Stimulated activated CD8-positive, alpha-beta memory T cell treated with anti-CD3 and anti-CD28 coated beads, Interleukin-12 subunit alpha, Interleukin-12 subunit beta, amount 100 ng/mL, for 1 hour (primary cell): Measurements from ENCODE around the gene IL1A.

Experiments
- DNase-seq: peaks from one replicate; pipeline ENCODE4 v3.0.0-alpha.2; 2020; ENCODE audit warnings: low read depth

IL1A gene

DNA sequence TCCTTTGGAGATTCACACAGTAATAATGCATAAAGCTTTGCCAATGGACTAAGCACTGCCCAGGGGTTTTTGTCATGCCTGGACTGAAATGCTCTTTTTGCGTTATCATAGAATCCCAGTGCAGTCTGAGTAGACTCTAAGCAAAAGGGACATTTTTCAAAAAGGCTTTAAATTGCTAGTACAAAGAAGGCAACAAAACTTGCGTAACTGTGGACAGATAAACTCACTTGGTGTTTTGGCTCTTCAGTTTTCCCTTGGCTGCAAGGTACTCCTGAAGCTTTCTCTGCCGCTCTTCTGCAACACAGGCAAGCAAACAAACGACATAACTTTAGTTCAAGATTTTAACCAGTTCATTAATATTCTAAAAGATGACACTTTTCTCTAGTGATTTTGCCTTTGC lies 22.0 kb downstream of the IL1A start:
- DNase-seq, result no peak

DNA sequence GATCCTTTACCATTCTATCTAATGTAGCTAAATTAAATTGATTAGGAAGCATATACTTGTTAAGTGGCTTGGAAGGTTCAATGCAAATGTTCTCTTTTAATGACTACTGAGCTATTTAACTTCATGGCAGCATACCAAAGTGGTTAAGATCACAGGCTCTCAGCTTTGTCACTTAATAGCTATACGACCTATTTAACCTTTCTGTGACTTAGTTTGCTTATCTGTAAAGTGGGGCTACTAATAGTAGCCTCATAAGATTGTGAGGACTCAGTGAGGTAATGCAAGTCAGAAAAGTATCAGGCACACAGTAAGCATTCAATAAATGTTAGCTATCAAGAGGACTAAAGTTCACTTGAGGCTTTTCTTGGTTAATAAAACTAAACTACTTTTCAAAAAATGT lies 24.1 kb downstream of the IL1A start:
- DNase-seq, result no peak

DNA sequence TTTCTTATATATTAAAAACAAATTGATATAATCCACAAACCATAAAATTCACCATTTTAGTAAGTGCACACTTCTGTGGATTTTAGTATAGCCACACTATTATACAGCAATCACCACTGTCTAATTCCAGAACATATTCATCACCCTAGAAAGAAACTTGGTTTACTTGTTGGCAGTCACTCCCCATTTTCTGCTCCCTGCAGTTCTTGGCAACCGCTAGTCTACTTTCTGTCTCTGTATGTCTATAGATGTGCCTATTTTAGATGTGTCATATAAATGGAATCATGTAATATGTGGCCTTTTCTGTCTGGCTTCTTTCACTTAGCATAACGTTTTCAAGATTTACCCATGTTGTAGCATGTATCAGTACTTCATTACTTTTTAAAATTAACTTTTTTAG lies 25.6 kb downstream of the IL1A start:
- no peak for DNase-seq

DNA sequence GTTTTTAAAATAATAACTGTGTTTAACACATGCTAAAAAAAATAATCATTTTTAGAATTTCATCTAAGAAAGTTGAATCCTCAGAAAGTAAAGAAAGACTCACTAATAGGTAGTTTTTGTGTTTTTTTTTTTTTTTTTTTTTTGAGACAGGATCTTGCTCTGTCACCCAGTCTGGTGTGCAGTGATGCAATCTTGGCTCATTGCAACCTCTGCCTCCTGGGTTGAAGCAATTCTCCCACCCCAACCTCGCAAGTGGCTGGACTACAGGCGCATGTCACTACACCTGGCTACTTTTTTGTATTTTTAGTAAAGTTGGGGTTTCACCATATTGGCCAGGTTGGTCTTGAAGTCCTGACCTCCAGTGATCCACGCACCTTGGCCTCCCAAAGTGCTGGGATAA lies 27.0 kb downstream of the IL1A start:
- DNase-seq, result no peak

DNA sequence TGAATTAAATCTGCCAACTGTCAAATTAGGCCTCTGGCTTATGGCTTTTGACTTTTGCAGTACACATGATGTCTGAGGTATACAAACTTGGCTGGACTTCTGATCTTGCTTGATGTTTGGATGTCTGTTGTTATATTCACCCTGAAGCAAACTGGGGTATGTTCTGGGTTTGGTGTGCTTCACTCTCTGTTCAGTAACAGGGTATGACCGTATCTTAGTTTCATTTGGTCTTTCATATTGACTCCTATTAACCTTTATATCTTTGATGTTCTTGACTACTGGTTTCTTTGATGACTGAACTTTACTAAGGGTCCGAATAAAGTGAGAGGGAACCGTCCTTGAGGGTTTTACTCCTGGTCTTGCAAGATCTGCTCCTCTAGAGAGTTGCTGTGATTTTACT lies 28.1 kb downstream of the IL1A start:
- DNase-seq, result no peak

DNA sequence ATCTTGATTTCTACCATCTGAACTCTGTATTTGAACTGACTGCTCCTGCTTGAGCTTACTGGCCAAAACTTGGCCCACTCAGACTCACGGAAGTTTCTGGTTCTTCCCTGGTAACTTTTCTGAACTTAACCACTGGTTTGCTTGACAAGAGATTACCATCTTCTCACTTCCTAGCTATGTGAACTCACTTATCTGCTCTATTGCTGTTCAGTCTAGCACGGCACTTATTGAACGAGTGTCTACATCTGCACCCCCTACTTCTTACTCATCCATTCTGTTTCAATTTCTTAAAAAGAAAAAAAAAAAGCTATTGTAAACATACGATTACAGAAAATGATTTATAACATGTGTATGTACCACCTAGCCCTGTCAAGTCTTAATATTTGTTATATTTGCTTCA lies 28.8 kb downstream of the IL1A start:
- no peak for DNase-seq

DNA sequence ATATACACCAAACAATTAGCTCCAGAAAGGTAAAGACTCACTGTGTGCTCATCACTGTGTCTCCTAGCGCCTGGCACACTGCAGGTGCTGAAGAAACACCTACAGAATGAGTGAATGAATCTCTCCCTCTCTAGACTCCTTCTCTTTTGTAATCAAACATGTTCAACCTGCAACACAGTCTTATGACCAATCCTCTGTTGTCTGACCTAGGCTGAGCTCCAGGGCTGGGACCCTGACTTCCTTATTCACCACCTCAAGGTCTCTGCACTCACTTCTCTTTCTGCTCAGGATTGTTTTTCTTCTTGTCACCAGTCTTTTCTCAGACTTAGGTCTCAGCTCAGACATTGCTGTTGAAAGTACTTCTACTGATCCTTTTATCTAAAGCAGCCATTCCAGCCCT lies 29.7 kb downstream of the IL1A start:
- DNase-seq, result no peak

DNA sequence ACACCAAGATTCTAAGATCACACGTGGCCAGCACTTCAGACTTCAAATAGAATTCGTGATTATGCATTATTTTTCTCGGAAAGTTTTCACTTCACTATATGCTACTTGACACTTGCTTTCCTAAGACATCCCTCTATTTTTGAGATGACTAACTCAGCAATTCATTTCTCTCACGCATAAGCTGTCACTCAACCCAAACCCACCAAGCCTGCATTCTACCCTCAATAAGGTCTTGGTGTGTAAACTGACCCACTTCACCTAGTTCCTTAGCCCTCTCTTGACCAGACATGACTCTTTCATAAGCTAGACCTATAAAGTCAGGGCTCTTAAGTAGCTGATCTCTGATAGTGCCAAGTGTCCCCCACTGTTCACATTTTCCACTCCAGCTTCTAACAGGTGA lies 31.6 kb downstream of the IL1A start:
- no peak for DNase-seq

DNA sequence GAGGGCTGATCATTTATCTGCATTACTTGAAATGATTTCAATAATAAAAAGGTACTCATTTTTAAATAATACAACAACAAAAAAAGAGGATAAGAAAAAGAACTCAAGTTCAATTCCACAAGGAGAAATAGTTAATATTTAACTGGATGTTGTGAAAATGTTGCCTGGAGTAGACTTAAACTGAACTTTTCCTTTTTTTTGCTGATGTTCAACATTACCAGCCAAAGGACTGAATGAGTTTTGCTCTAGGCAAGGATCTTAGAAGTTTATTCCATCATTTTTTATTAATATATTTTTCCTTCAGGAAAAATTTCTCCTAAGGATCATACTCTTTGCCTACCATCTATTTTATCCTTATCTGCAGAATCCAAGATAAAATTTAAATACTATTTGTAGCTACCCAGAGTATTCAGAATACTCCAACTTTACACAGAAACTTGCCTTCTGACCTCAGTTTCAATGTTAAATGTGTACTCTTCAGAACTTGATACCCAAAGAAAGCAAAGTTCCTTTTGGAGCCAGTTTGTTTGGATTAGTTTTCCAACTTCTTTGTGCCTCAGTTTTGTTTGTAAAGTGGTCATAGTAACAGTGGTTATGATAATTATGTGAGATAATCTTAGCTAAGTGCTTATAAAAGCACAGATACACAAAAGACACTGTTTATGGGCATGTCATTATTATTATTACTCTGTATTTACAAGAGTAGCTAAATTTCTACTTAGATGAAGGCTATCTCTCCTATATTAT lies 32.7 kb downstream of the IL1A start:
- DNase-seq, result no peak

DNA sequence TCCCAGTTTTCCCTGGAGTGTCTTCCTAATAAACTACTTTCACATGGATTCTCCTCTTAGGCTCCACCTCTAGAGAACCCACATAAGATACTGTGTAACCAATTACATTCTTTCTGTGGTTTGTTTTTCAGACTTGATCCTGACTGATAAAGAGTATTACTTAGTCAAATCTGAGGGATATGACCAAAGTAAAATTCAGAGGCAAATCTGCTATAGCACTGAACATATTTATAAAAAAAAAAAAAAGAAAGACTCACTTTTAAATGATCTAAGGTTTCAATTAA lies 33.8 kb downstream of the IL1A start:
- no peak for DNase-seq

DNA sequence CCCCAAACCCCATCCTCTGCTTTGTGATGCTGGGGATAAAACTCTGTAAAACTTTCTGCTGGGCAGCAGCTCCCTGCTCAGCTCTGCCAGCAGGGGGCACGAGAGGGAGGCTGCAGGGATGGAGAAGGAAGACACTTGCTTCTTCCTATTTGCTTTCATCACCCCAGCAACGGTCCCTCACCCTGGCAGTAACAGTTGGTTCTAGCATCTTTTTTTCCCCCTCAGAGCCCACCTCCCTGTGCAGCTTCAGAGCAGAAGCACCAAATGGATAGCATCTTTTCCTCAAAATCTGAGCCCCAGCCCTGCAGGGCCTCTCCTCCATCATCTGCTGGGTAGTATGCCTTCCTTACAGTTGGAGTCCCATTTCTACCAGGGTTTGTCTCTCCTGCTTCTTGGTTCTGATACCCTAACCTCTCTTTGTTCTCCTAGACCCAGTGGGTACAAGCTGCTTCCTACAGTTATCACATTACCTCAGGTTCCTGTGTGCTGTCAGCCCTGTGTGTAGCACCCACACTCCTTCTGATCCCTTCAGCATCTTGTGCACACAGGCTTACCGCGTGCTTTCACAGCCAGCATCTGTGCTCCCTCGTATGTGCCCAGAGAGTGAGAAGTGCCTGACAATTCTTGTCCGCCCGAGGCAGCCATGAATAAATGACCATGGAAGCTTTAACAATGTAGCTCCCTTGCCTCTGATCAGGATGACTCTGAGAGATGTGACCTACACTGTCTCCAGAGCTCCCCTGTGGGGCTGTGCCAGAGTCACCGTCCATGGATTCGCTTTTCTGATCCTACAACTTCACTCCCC lies 34.3 kb downstream of the IL1A start:
- peak; percentile 63 for DNase-seq

DNA sequence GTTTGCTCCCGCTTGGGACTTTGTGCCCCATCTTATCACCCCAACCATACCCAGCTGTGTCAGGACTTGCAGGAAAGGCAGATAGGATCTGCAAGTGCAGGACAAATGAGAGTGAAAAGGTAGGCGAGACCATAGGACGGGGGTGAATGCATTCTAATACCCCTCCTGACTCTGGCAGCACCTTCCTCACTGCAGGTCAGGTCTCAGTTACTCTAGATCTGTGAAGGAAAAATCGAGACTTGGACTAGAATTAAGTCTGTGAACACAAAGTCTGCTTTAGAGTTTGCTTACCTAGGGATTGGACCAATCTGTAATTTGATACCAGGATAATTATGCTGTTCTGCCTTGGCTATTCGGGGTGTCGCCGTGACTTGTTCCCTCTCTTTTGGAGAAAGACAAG lies 43.8 kb downstream of the IL1A start:
- no peak for DNase-seq

DNA sequence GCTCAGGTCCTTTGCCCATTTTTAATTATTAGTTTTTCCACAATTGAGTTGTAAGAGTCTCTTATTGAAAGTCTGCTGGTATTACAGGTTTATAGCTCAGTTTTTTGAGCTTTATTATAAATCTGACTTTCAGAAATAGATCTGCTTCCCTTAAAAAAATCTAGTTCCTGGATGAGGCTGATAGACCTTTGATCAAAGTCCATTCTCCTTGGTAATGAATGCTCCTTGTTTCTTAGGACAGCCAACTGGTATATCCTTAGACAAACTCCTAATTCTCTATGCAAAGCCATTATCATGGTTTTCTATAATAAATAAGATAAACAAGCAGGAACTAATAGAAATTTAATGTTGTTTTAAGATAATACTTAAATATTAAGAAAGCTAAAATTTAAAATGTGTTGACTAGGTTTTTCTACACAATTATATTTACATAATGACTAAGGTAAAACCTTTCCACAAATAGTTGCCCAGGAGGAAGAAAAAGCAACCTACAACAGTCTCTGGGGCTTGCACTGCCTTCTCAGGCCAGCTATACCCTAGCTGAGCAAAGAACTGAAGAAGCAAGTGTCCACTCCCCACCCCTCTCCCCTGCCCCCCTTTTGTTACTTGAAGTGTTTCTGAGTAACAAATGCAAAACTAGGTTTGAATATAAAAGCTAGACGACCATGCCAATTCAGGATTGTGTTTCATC lies 46.6 kb downstream of the IL1A start:
- no peak for DNase-seq

DNA sequence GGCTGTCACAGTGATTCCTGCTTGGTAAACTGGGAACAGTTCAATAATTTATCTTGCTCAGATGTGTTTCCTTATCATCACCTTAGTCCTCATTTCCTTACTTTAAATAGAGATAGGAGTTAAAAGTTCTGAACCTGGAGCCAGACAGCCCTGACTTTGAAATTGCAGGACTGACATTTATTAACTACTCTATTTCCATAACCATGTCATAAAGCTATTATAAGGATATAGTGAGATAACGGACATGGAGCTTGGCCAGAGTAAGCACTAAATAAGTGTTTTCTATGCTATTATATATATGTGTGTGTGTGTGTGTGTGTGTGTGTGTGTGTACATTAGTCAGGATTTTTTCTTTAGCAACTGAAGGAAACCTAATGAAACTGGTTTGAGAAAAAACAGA lies 50.4 kb downstream of the IL1A start:
- DNase-seq, result no peak

DNA sequence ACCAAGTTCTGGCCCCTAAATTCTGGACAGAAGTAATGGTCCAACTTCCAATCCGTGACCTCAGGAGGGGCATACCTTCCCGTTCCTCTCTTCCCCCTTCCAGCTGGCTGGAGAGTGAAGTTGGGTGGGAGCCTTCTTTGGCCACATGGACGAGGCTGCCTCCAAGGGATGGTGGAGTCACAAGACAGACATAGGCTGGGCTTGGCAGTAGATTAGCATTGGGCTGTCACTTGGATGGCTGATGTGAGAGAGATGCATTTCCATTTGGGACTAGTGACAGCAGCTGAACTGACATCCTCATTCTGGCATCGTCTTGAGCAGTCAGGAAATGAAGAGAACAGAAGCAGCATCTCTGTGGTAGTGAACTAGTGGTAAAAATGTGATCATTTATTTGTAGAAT lies 50.8 kb downstream of the IL1A start:
- DNase-seq, result no peak

DNA sequence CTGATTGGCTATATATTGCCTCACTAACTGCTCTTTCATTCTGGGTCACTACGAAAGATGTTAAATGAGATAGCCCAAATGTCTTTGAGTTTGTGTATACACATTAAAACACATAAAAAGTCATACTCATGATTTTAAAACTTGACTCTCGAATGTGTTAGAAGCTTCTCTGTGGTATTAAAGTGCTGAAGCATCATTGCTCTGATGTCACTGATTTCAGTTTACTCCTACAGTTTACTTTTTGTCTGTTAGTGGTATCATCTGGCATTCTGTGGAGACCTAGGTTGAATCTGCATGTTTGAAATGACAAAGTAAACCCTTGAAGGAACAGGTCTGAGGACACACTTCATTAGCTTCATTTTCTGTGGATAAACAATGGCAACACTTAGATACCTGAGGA lies 52.8 kb downstream of the IL1A start:
- DNase-seq, result no peak

DNA sequence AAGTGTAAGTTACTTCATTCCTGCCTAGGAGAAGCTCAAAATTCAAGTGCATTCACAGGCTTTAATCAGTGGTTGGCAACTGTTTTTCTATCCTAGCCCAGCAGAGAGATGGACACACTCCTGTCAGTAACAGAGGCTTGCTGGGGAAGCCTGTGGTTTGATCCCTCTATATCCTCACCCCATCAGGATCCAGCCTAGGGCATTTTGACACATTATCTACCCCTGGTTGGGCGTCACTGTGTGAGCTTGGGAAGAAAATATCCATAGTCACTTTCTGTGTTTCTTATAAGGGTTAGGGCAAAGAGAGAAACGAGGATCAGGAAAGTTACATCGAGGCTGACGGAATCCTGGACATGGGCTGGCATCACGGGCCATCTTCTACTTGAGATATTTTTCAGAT lies 53.5 kb downstream of the IL1A start:
- DNase-seq, result no peak

DNA sequence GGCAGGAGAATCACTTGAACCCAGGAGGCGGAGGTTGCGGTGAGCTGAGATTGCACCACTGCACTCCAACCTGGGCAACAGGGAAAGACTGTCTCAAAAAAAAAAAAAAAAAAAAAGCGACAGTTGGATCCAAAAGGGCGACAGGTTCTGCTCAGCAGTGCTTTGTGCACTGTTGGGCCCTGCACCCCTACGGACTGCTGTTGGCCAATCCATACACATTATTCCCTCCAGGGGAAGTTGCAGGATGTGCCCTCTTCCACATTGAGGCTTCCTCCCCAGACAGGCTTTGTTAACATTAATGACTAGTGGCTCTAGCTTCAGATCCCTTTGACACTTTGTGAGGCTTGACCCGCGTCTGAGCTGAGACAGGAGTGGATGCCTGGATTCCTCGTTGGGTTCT lies 54.1 kb downstream of the IL1A start:
- DNase-seq, result no peak

DNA sequence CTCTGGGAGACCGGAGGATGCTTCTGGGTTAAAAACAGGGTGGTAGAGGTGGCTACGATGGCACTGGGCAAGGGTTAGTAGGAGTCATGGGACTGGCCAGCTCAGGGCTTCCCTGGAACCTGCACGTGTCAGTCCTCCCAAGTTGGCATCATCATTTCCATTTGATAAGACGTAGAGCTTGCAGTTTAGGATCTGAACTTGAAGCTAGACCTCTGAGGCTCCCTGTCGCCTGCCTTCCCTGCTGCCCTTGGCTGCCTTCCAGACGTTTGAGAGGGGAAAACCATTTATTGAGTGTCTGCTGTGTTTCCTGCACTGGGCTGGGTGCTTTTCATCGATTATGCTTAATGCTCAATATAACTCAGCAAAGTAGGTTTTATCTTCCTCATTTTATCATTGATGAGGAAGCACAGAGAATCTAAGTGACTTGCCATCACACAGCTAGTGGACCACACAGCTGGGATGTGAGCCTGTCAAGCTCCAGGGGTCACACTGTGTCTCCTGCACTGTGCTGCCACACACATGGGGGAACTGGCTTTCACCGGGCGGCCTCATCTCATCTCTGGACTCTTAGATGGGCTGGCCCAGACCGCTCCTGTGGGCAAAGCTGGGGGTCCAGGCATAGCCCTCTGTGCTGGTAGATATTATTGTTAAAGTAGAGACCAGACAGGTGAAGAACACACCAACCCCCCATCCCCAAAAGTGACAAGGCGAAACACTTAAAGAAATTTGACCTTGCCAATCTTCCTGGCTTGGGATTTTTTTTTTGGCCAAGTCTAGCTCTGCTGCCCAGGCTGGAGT lies 55.7 kb downstream of the IL1A start:
- no peak for DNase-seq

DNA sequence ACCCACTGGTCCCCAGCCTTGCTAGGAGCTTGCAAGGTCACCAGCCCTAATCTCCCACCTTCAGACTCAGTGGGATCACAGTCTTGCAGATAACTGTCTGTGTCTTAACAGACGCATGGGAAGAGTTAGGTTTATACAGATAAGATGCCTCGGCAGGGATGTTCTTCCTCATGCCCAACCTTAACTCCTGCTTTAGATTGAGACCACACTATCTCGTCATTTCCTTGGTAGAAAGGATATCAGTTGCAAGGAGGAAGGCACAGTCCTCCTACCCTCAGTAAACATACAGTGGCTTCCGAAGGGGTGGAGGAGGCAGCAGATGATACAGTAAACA lies 56.3 kb downstream of the IL1A start:
- DNase-seq, result no peak

DNA sequence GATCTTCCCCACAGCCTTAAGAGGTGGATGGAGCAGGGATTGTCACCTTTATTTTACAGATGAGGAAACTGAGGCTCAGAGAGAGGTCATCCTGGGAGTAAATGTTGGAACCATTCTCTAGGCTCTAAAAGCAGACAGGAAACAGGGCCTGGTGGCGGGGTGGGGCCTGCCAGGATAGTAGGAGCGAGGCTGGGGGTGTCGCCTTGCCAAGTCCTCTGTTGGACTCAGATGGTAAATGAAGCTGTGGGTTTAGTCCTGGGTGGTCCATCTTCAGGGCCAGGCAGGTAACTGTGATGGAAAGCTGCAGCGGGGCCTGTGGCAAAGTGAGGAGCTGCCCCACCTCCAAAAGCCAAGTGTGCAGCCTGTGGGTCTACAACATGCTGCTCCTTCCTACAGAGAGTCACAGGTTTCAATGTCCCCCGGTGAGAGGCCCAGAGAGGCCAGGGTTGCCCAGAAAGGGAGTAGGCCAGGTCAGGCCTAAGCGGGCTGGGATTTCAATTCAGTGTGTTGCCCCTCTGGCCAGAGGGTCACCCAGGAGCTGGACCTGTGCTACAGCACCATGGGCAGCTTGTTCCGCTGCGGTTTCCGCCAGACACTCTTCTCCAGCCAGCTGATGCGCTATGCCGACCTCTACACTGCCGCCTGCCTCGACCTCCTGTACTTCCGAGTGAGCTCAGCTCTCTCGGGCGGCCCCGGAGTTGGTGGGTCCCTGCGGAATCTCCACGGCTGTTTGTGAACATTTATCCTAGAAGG lies 56.8 kb downstream of the IL1A start:
- DNase-seq, result no peak
